HepG2 (cell line): ENCODE measurements around the gene MYO3B. TPM values are rescaled to one million over a fixed set of nuclear protein-coding genes. Genes with fewer than 3 reads are reported as not detected.

Experiments used
- AKNA ChIP-seq: sonication (generic); formaldehyde crosslinking; IDR thresholded peaks from 2 replicates; pipeline ENCODE4 v1.4.0; 2020; ENCODE audit warnings: missing genetic modification reagents, borderline replicate concordance
- CEBPB ChIP-seq: IDR thresholded peaks from 2 replicates; pipeline ENCODE4 v1.6.1; 2011; ENCODE audit warnings: low read depth, low read length, improper control_type of control experiment, borderline replicate concordance
- DMAP1 ChIP-seq: IDR thresholded peaks from 2 replicates; pipeline ENCODE4 v1.6.1; 2016
- GPBP1L1 ChIP-seq: sonication (generic); formaldehyde crosslinking; IDR thresholded peaks from 2 replicates; pipeline ENCODE4 v1.5.0; 2020; ENCODE audit warnings: mild to moderate bottlenecking, missing genetic modification reagents
- HNRNPUL1 ChIP-seq: fragments of 200-400 bp; formaldehyde crosslinking; IDR thresholded peaks from 2 replicates; pipeline ENCODE4 v1.6.1; 2017; ENCODE audit warnings: low read depth, mild to moderate bottlenecking, low read length, moderate library complexity
- IRX3 ChIP-seq: sonication (generic); formaldehyde crosslinking; IDR thresholded peaks from 2 replicates; pipeline ENCODE4 v1.8.1; 2023; ENCODE audit warnings: mild to moderate bottlenecking, low read depth, missing genetic modification reagents, borderline replicate concordance
- KLF9 ChIP-seq: IDR thresholded peaks from 2 replicates; pipeline ENCODE4 v1.6.1; 2016; ENCODE audit warnings: low read depth
- MAFK ChIP-seq, 2 experiments: IDR thresholded peaks in 1 of 2; conservative IDR thresholded peaks in 1 of 2; 2 replicates each; pipeline ENCODE4 v1.6.1; 2011; ENCODE audit warnings: improper control_type of control experiment in 2 of 2, low read length in 2 of 2
- MED1 ChIP-seq: sonication (generic); formaldehyde crosslinking; IDR thresholded peaks from 2 replicates; pipeline ENCODE4 v1.4.0; 2020; ENCODE audit warnings: missing genetic modification reagents
- NR2F6 ChIP-seq, 2 experiments: IDR thresholded peaks; 2 replicates each; pipeline ENCODE4 v1.6.1; 2016; ENCODE audit warnings: antibody characterized with exemption in 1 of 2, mild to moderate bottlenecking in 1 of 2
- PCBP2 ChIP-seq: fragments of 200-400 bp; formaldehyde crosslinking; optimal IDR thresholded peaks from 2 replicates; pipeline ENCODE3; 2018; ENCODE audit warnings: low read length, low read depth; ENCODE audit not compliant: poor library complexity, severe bottlenecking
- PRMT3 ChIP-seq: sonication (generic); formaldehyde crosslinking; IDR thresholded peaks from 2 replicates; pipeline ENCODE4 v1.8.1; 2022; ENCODE audit warnings: low read depth, mild to moderate bottlenecking, moderate library complexity, missing genetic modification reagents, borderline replicate concordance
- SAP130 ChIP-seq: IDR thresholded peaks from 2 replicates; pipeline ENCODE4 v1.6.1; 2016; ENCODE audit warnings: low read depth
- SNRNP70 ChIP-seq: fragments of 200-400 bp; formaldehyde crosslinking; IDR thresholded peaks from 2 replicates; pipeline ENCODE4 v1.6.1; 2017; ENCODE audit warnings: mild to moderate bottlenecking, low read depth, low read length, moderate library complexity
- SOX13 ChIP-seq, 3 experiments: fragments of 450-650 bp in 1 of 3; sonication (generic) in 1 of 3; formaldehyde crosslinking in 1 of 3; IDR thresholded peaks in 2 of 3; conservative IDR thresholded peaks in 1 of 3; 2 replicates each; pipeline versions ENCODE4 v1.5.0 to v1.6.1; 2016 to 2020; ENCODE audit warnings: antibody characterized with exemption in 1 of 3, mild to moderate bottlenecking in 1 of 3, missing compliant biosample characterization in 1 of 3, missing genetic modification reagents in 1 of 3, moderate library complexity in 1 of 3
- SOX5 ChIP-seq: IDR thresholded peaks from 2 replicates; pipeline ENCODE4 v1.6.1; 2016; ENCODE audit warnings: borderline replicate concordance
- U2AF2 ChIP-seq: fragments of 200-400 bp; formaldehyde crosslinking; IDR thresholded peaks from 2 replicates; pipeline ENCODE4 v1.6.1; 2017; ENCODE audit warnings: low read depth, mild to moderate bottlenecking, low read length
- ZNF10 ChIP-seq: sonication (generic); formaldehyde crosslinking; IDR thresholded peaks from 2 replicates; pipeline ENCODE4 v1.4.0; 2020; ENCODE audit warnings: mild to moderate bottlenecking, low read depth, missing genetic modification reagents, borderline replicate concordance
- ZNF354B ChIP-seq: sonication (generic); formaldehyde crosslinking; IDR thresholded peaks from 2 replicates; pipeline ENCODE4 v1.8.0; 2022; ENCODE audit warnings: mild to moderate bottlenecking, missing genetic modification reagents
- polyA plus RNA-seq, 8 experiments: library from polyadenylated mRNA; depleted of rRNA in 3 of 8; stranded (reverse) in 7 of 8; unstranded in 1 of 8; fragments of >200 nt; fragmentation: Illumina TruSeq in 4 of 8; extraction: Trizol in 4 of 8; gene quantifications; 2 replicates each; pipeline versions ENCODE4 v1.2.1 to v1.2.3, GENCODE V29; 2011 to 2016; ENCODE audit warnings: low read depth in 4 of 8, missing spikeins in 1 of 8, mixed read lengths in 1 of 8; ENCODE audit not compliant: insufficient read depth in 1 of 8
- total RNA-seq, 5 experiments: library from RNA; depleted of rRNA; stranded (reverse); fragments of >200 nt; fragmentation: Illumina TruSeq; extraction: Trizol; gene quantifications; 2 replicates each; pipeline ENCODE4 v1.2.3, GENCODE V29; 2016; ENCODE audit warnings: low read depth in 1 of 5

The MYO3B gene
- total and polyA plus RNA-seq, 2 of the 13 experiments (the other 11 are each of a cell fraction or from before 2014, with no cell fraction given): 0.01 TPM; not detected in 1

GRCh38 chr2:170467568-170468422 is 289.8 kb downstream of the MYO3B start (continued):
- TF ChIP-seq SNRNP70 (no peak), SAP130 (0 out of 2 replicates have a peak, but pooled peaks have one; percentile 10), DMAP1 (CRISPR knock-in tag) (no peak), PCBP2 (no peak), SOX13 (IDR thresholded peaks at IDR 0.05) (no peak), SOX13 (CRISPR knock-in tag; conservative IDR thresholded peaks at IDR 0.05 in 1 of 2, IDR thresholded peaks at IDR 0.05 in 1 of 2) (peak in 1 of 2 experiments; percentile 46; a peak in 1 of 4 replicates), CEBPB (no peak), IRX3 (no peak), MAFK (conservative IDR thresholded peaks at IDR 0.05 in 1 of 2, IDR thresholded peaks at IDR 0.05 in 1 of 2; ENCODE audit: low read length in 2 of 2) (peak; percentile 94), ZNF354B (CRISPR knock-in tag) (no peak), SOX5 (CRISPR knock-in tag) (0 out of 2 replicates have a peak, but pooled peaks have one; percentile 39), NR2F6 (IDR thresholded peaks at IDR 0.05) (no peak), NR2F6 (CRISPR knock-in tag; IDR thresholded peaks at IDR 0.05) (no peak), U2AF2 (no peak), GPBP1L1 (no peak), MED1 (CRISPR knock-in tag) (peak; percentile 41), AKNA (no peak), ZNF10 (CRISPR knock-in tag) (no peak), PRMT3 (CRISPR knock-in tag) (no peak), KLF9 (CRISPR knock-in tag) (no peak), HNRNPUL1 (no peak)
